HTR-8/SVneo (cell line): ENCODE results near the gene GRAMD1B.
"Not testable (repeated sequence)": the region's sequence is repeated elsewhere in the genome, so short reads cannot be mapped to it uniquely, and the experiment has no call there.

ENCODE experiments used
- DNase-seq: peaks from one replicate; pipeline ENCODE4 v3.0.0; 2011; ENCODE audit warnings: low spot score, mixed read lengths; ENCODE audit not compliant: insufficient read length
- FAIRE-seq: peaks from 2 replicates; lab custom pipeline; 2011; peaks lifted over from hg19 to GRCh38; lab: Jason Lieb, UNC

GRAMD1B gene

DNA sequence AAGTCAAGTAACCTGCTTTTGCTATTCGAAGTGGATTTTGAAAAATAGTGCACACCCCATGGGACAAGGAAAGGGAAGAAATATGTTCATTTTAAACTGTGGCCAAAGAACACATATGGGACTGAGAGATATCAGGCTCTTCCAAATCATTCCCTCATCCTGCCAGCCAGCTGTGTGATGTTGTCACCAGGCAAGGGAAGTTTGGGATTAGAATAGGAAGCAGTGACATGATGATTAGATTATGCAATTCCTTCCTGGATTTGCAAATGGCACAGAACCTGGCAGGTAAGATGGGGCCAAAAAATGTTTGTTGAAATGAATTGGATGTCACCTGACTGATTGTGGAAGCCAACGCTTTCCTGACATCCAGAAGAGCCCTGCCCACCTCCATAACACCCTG is 229.2 kb downstream of the GRAMD1B start:
- DNase-seq (no peak), FAIRE-seq (no peak)

GRCh38 chr11:123659965-123660364 is 229.9 kb downstream of the GRAMD1B start:
- not testable (repeated sequence) for DNase-seq, FAIRE-seq

- no peak for FAIRE-seq
- DNase-seq: no peak
Observed at GRCh38 chr11:123665306-123665705, 235.2 kb downstream of the GRAMD1B start.

DNA sequence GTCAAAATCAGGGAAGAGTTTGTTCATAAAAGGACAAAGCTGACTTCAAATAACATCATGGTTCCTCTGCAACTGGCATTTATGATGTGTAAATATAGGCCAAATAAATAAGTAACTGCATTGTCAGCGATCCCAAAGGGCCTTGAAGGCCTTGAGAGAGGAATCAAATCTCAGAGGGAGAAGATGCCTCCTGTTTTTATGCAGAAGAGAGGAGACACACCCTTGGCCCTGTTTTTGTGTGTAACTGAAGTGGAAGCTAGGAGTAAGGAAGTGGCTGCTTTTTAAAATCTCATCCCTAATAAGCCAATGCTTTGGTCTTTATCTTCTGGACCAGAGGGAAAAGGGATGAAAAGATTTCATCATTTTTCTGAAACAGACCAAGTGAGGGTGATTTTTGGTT is 240.0 kb downstream of the GRAMD1B start:
- FAIRE-seq (no peak), DNase-seq (no peak)

GRCh38 chr11:123671534-123671933 is 241.5 kb downstream of the GRAMD1B start:
- FAIRE-seq: no peak
- DNase-seq: no peak

- DNase-seq: no peak
Observed at GRCh38 chr11:123672568-123672967, 242.5 kb downstream of the GRAMD1B start.

GRCh38 chr11:123674297-123674696 is 244.2 kb downstream of the GRAMD1B start:
- no peak for DNase-seq
- FAIRE-seq: no peak

More at GRCh38 chr11:123672568-123672967, 242.5 kb downstream of the GRAMD1B start:
- no peak for FAIRE-seq
